Left lung (tissue), 10 donors: Measurements from ENCODE around the gene TULP3. TPM values are rescaled to one million over a fixed set of nuclear protein-coding genes. Genes with fewer than 3 reads are reported as not detected.

Experiments used
- ATAC-seq: fragments of 200-7000 bp; cut with Tn5 transposase; one replicate; pipeline ENCODE4 v1.9.1; 2020; ENCODE audit warnings: moderate library complexity
- DNase-seq, 4 donors: peaks; one replicate each; pipeline ENCODE4 v3.0.0-alpha.2; 2013 to 2020
- H3K27ac ChIP-seq, 2 donors: fragments of 200-600 bp; sonication (generic) in 1 of 2; one replicate each; pipeline versions ENCODE4 v1.5.0 to v1.8.0; 2020 to 2021
- H3K27me3 ChIP-seq, 2 donors: fragments of 200-600 bp; sonication (generic) in 1 of 2; one replicate each; pipeline versions ENCODE4 v1.5.0 to v1.8.0; 2020 to 2021
- H3K36me3 ChIP-seq, 2 donors: fragments of 200-600 bp; sonication (generic) in 1 of 2; one replicate each; pipeline versions ENCODE4 v1.5.0 to v1.8.0; 2020 to 2021
- H3K4me1 ChIP-seq, 2 donors: fragments of 200-600 bp; one replicate each; pipeline ENCODE4 v1.8.0; 2021
- H3K4me3 ChIP-seq, 2 donors: fragments of 200-600 bp; sonication (generic) in 1 of 2; one replicate each; pipeline versions ENCODE4 v1.5.0 to v1.8.0; 2020 to 2021; ENCODE audit warnings: mild to moderate bottlenecking in 1 of 2
- H3K9me3 ChIP-seq, 2 donors: fragments of 200-600 bp; sonication (generic) in 1 of 2; one replicate each; pipeline versions ENCODE4 v1.5.0 to v1.8.0; 2020 to 2021
- intact Hi-C, 2 donors: fragments of 100-400 bp; cut with DNase I; formaldehyde crosslinking; loops; one replicate each; pipeline versions ENCODE4 v1.11.2 to v1.14.2; 2022
- polyA plus RNA-seq, 6 donors: library from polyadenylated mRNA; unstranded; fragments of 120-200 nt; gene quantifications; one replicate each; pipeline ENCODE4 v1.2.1, GENCODE V29; 2013; ENCODE audit not compliant: insufficient read length in 6 of 6
- total RNA-seq, 2 donors: library from RNA; stranded (reverse); fragmentation: NEBNext Ultra II Directional; extraction: Animal tissue kit (Norgen Biotek cat#: 25700); gene quantifications; one replicate each; pipeline ENCODE4 v1.2.1, GENCODE V29; 2021
- TF ChIP-seq, protein P1 (sequence below), 2 donors: fragments of 200-600 bp; sonication (generic) in 1 of 2; IDR thresholded peaks; one replicate each; pipeline versions ENCODE4 v1.5.0 to v1.8.0; 2021; ENCODE audit warnings: antibody characterized with exemption in 2 of 2
- donor health status: DM: no; HTN: yes; CAD: no.
- donor health status: DM: no; HTN: no; CAD: no.

TULP3 gene
- total and polyA plus RNA-seq, 8 donors = 15.3 to 41.0 (median 35.6) TPM

DNA sequence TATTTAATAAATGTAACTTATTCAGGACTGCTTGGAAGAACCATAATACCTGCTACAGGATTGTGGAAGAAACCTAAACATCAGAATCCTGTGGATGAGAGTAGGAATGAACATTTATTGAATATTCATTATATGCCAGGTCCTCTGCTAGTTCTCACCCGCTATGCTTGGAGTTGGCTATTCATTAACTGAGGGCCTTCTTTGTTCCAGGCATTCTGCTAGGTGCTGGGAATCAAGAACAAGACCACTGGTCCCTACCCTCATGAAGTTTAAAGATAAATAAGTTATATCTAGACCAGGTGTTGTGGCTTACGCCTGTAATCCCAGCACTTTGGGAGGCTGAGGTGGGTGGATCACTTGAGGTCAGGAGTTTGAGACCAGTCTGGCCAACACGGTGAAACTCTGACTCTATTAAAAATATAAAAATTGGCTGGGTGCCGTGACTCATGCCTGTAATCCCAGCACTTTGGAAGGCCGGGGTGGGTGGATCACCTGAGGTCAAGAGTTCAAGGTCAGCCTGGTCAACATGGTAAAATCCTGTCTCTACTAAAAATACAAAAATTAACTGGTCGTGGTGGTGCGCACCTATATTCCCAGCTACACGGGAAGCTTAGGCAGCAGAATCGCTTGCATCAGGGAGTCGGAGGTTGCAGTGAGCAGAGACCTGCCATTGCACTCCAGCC lies 3.8 kb upstream of the TULP3 start:
- ATAC-seq = no peak
- H3K4me1 ChIP-seq = peaks cover 0 to 13% of the 10 kb centered on the region in 2 donors
- H3K27me3 ChIP-seq = no peaks in the 10 kb centered on the region
- H3K9me3 ChIP-seq = no peaks in the 10 kb centered on the region
- intact Hi-C loops = no loop called here
- H3K27ac ChIP-seq = no peak overlapping the region
- H3K4me3 ChIP-seq = no peak overlapping the region
- TF ChIP-seq, protein P1, sequence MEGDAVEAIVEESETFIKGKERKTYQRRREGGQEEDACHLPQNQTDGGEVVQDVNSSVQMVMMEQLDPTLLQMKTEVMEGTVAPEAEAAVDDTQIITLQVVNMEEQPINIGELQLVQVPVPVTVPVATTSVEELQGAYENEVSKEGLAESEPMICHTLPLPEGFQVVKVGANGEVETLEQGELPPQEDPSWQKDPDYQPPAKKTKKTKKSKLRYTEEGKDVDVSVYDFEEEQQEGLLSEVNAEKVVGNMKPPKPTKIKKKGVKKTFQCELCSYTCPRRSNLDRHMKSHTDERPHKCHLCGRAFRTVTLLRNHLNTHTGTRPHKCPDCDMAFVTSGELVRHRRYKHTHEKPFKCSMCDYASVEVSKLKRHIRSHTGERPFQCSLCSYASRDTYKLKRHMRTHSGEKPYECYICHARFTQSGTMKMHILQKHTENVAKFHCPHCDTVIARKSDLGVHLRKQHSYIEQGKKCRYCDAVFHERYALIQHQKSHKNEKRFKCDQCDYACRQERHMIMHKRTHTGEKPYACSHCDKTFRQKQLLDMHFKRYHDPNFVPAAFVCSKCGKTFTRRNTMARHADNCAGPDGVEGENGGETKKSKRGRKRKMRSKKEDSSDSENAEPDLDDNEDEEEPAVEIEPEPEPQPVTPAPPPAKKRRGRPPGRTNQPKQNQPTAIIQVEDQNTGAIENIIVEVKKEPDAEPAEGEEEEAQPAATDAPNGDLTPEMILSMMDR (IDR thresholded peaks at IDR 0.05) = no peak
- DNase-seq = no peak
- H3K36me3 ChIP-seq = peaks cover 0 to 15% of the 10 kb centered on the region in 2 donors

DNA sequence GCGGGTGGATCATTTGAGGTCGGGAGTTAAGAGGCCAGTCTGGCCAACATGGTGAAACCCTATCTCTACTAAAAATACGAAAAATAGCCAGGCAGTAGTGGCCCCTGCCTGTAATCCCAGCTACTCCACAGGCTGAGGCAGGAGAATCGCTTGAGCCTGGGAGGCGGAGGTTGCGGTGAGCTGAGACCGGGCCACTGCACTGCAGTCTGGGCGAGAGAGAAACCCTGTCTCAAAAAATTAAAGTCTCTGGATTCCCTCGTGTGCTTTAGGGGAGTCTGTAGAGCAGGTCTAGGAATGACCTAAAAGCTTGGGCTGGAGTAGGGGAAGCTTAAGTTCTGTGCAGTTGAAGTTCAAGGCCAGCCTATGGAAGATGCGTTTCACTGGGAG lies 697 bp upstream of the TULP3 start:
- H3K27ac ChIP-seq = peak overlapping the region; percentile 83 to 93
- DNase-seq = peak in 1 of 4 donors; percentile 37
- intact Hi-C loops = no loop called here

DNA sequence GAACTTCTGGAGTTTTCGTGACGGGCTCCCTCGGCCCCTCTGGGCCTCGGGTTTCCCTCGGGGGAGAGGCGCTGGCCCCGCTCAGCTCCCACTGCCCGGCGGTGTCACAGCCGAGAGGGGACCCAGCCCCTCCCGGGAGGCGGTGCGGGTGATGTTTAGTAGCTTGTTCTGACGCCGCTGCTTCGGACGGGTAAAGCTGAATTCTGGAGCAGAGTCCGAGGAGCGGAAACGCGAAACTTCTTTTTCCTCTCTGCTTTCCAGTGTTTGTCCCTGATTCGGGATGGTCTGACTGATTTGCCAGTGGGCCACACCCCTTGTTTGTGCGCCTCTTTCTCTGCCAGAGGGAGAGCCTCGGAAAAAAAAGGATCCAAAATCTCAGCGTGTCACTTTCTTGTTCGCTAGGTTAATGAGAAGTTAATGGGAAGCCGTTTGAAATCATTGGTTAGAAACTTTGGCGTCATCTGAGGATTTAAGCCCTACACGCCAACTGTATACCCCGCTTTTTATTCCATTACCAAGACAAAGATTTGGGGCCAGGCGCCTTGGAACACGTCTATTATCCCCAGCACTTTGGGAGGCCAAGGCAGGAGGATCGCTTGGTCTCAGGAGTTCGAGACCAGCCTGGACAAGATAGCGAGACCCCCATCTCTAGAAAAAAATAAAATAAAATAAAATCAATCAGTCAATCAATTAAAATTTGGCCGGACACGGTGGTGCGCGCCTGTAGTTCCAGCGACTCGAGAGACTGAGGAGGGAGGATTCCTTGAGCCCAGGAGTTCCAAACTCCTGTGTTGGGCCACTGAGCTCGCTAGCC lies 756 bp downstream of the TULP3 start:
- intact Hi-C loops = no loop called here
- H3K27ac ChIP-seq = peak overlapping the region; percentile 83 to 93

More for the DNA sequence above, 697 bp upstream of the TULP3 start:
- Histone ChIP-seq H3K4me1 (peaks cover 0 to 21% of the 10 kb centered on the region in 2 donors), H3K4me3 (peak overlapping the region; percentile 64 to 94), H3K9me3 (no peaks in the 10 kb centered on the region), H3K36me3 (peaks cover 0 to 15% of the 10 kb centered on the region in 2 donors), H3K27me3 (no peaks in the 10 kb centered on the region)
- no peak for ATAC-seq
- TF ChIP-seq, protein P1 (IDR thresholded peaks at IDR 0.05) = no peak

DNA sequence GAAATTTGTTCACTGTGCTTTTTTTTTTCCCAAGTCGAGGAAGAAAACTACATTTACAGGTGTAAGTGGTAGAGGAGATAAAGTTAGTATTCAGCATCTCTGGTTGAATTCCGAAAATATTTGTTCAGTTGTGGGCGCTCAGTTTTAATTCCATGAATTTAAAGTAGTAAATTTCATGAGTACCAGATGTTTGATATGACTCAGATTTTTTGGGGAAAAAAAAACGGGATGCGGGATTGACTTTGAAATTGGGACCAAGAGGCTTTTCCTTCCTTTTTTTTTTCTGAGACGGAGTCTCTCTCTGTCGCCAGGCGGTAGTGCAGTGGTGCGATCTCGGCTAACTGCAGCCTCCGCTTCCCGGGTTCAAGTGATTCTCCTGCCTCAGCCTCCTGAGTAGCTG lies 1.6 kb downstream of the TULP3 start:
- Histone ChIP-seq H3K36me3 (peaks cover 0 to 7% of the 10 kb centered on the region in 2 donors), H3K27ac (peak overlapping the region in 1 of 2 donors; percentile 93), H3K27me3 (no peaks in the 10 kb centered on the region), H3K4me3 (no peak overlapping the region), H3K4me1 (peaks cover 0 to 21% of the 10 kb centered on the region in 2 donors), H3K9me3 (no peaks in the 10 kb centered on the region)
- peak in 1 of 4 donors; percentile 6 for DNase-seq
- ATAC-seq = no peak
- intact Hi-C loops = no loop called here
- TF ChIP-seq, protein P1 (IDR thresholded peaks at IDR 0.05) = no peak

More for the DNA sequence above, 756 bp downstream of the TULP3 start:
- ATAC-seq (peak; percentile 68), DNase-seq (peak in 3 of 4 donors; percentile 31 to 77 (median 70))
- H3K36me3 ChIP-seq = peaks cover 0 to 7% of the 10 kb centered on the region in 2 donors
- H3K27me3 ChIP-seq = no peaks in the 10 kb centered on the region
- H3K4me3 ChIP-seq = peak overlapping the region; percentile 64 to 94
- TF ChIP-seq, protein P1 (IDR thresholded peaks at IDR 0.05) = no peak
- no peaks in the 10 kb centered on the region for H3K9me3 ChIP-seq
- peaks cover 0 to 21% of the 10 kb centered on the region in 2 donors for H3K4me1 ChIP-seq

DNA sequence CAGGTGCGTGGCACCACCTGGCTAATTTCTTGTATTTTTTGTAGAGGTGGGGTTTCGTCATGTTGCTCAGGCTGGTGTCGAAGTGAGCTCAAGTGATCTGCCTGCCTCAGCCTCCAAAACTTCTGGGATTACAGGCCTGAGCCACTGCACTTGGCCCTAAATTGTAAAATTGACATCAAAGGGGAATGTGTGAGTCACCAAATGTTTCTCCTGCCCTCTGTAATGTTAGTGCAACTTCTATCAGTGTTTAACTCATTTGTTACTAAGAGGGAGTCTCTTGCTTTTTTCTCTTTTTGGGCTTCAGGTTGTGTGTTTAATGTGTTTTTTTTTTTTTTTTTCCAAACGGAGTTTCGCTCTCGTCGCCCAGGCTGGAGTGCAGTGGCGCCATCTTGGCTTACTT lies 2.3 kb downstream of the TULP3 start:
- TF ChIP-seq, protein P1 (IDR thresholded peaks at IDR 0.05) = no peak
- DNase-seq = peak in 1 of 4 donors; percentile 8
- Histone ChIP-seq H3K4me1 (peaks cover 0 to 21% of the 10 kb centered on the region in 2 donors), H3K36me3 (peaks cover 0 to 4% of the 10 kb centered on the region in 2 donors), H3K4me3 (no peak overlapping the region), H3K27ac (no peak overlapping the region), H3K9me3 (no peaks in the 10 kb centered on the region), H3K27me3 (no peaks in the 10 kb centered on the region)
- ATAC-seq = no peak
- intact Hi-C loops = no loop called here
